Mucosa of descending colon (tissue), 3 donors: ENCODE results near the gene ZNF831. TPM values are rescaled to one million over a fixed set of nuclear protein-coding genes. Genes with fewer than 3 reads are reported as not detected.
A peak's percentile ranks its signal among the peaks of the same experiment; 100 is the strongest.

Experiments
- ATAC-seq: fragments of 200-7000 bp; cut with Tn5 transposase; one replicate; pipeline ENCODE4 v1.9.1; 2020; ENCODE audit warnings: mild to moderate bottlenecking, moderate library complexity
- DNase-seq, 3 donors: peaks; one replicate each; pipeline ENCODE4 v3.0.0-alpha.2; 2020
- H3K36me3 ChIP-seq: fragments of 200-600 bp; one replicate; pipeline ENCODE4 v1.8.0; 2021; ENCODE audit warnings: low read depth, mild to moderate bottlenecking
- H3K4me1 ChIP-seq: fragments of 200-600 bp; one replicate; pipeline ENCODE4 v1.8.0; 2021; ENCODE audit warnings: low read depth, mild to moderate bottlenecking
- H3K4me3 ChIP-seq: fragments of 200-600 bp; one replicate; pipeline ENCODE4 v1.8.0; 2021; ENCODE audit warnings: mild to moderate bottlenecking
- H3K9me3 ChIP-seq: fragments of 200-600 bp; one replicate; pipeline ENCODE4 v1.8.0; 2021; ENCODE audit warnings: mild to moderate bottlenecking
- CTCF ChIP-seq: fragments of 200-600 bp; IDR thresholded peaks from one replicate; pipeline ENCODE4 v1.8.0; 2022; ENCODE audit warnings: antibody characterized with exemption, mild to moderate bottlenecking
- intact Hi-C, 2 donors: fragments of 100-400 bp; cut with DNase I in 1 of 2; cut with micrococcal nuclease in 1 of 2; formaldehyde crosslinking; loops; one replicate each; pipeline versions ENCODE4 v1.11.0 to v1.11.1; 2022; cut with DNase I, micrococcal nuclease
- total RNA-seq, 3 donors: library from RNA; stranded (reverse); fragmentation: NEBNext Ultra II Directional in 2 of 3; extraction: Animal tissue kit (Norgen Biotek cat#: 25700) in 2 of 3; gene quantifications; one replicate each; pipeline versions ENCODE4 v1.2.1 to v1.2.4, GENCODE V29; 2021 to 2023
- donor health status: DM: no; HTN: no; CAD: no; lungs with moderate emphysema.
- donor health status: DM: no; HTN: no; CAD: no.
- donor health status: DM: no; HTN: yes; CAD: no.

The ZNF831 gene
- total RNA-seq, 3 donors from 2014 or later = 0.38 to 0.89 (median 0.57) TPM

GRCh38 chr20:59121714-59122565 is 41.7 kb upstream of the ZNF831 start:
- TF ChIP-seq CTCF = no peak
- Histone ChIP-seq H3K4me1 (no peaks in the 10 kb centered on the region), H3K9me3 (no peaks in the 10 kb centered on the region), H3K4me3 (no peak overlapping the region), H3K36me3 (no peaks in the 10 kb centered on the region)
- ATAC-seq (no peak), DNase-seq (no peak)
- intact Hi-C loops = no loop called here

GRCh38 chr20:59122566-59122919 is 41.1 kb upstream of the ZNF831 start:
- no peak for TF ChIP-seq CTCF
- Histone ChIP-seq H3K4me3 (no peak overlapping the region), H3K36me3 (no peaks in the 10 kb centered on the region), H3K9me3 (no peaks in the 10 kb centered on the region), H3K4me1 (no peaks in the 10 kb centered on the region)
- ATAC-seq = no peak
- no peak for DNase-seq
- intact Hi-C loops = no loop called here

GRCh38 chr20:59123011-59123677 is 40.5 kb upstream of the ZNF831 start:
- intact Hi-C loops = no loop called here
- Histone ChIP-seq H3K4me3 (no peak overlapping the region), H3K36me3 (no peaks in the 10 kb centered on the region), H3K4me1 (no peaks in the 10 kb centered on the region), H3K9me3 (no peaks in the 10 kb centered on the region)
- no peak for DNase-seq
- peak; percentile 58 for ATAC-seq
- TF ChIP-seq CTCF = no peak

GRCh38 chr20:59123678-59124255 is 39.9 kb upstream of the ZNF831 start:
- Histone ChIP-seq H3K4me1 (no peaks in the 10 kb centered on the region), H3K4me3 (no peak overlapping the region), H3K9me3 (no peaks in the 10 kb centered on the region), H3K36me3 (no peaks in the 10 kb centered on the region)
- intact Hi-C loops = no loop called here
- TF ChIP-seq CTCF = no peak
- ATAC-seq = no peak
- no peak for DNase-seq

GRCh38 chr20:59124296-59125029 is 39.2 kb upstream of the ZNF831 start:
- Histone ChIP-seq H3K36me3 (no peaks in the 10 kb centered on the region), H3K4me3 (no peak overlapping the region), H3K4me1 (no peaks in the 10 kb centered on the region), H3K9me3 (no peaks in the 10 kb centered on the region)
- ATAC-seq = peak; percentile 32
- TF ChIP-seq CTCF = no peak
- no peak for DNase-seq
- intact Hi-C loops = no loop called here
